ENCODE measurements around the gene PIK3CB.
"Not testable (repeated sequence)": the region's sequence is repeated elsewhere in the genome, so short reads cannot be mapped to it uniquely, and the experiment has no call there.

The PIK3CB gene

GRCh38 chr3:138803006-138803653, 31.6 kb downstream of the PIK3CB start:
- no peak for DNase-seq (ENCODE audit: low spot score)

- DNase-seq (ENCODE audit: low spot score): not testable (repeated sequence)
Observed at GRCh38 chr3:138802223-138802622, 32.5 kb downstream of the PIK3CB start.

DNA sequence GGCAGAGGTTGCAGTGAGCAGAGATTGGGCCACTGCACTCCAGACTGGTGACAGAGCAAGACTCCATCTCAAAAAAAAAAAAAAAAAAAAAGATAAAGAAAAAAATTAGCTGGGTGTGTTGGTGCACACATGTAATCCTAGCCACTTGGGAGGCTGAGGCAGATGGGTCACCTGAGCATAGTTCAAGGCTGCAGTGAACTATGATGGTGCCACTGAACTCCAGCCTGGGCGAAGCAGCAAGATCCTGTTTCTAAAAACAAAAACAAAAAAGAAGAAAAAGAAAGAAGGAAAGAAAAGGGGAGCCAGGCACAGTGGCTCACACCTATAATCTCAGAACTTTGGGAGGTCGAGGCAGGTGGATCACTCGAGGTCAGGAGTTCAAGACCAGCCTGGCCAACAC, 32.9 kb downstream of the PIK3CB start:
- DNase-seq (ENCODE audit: low spot score): no peak

DNA sequence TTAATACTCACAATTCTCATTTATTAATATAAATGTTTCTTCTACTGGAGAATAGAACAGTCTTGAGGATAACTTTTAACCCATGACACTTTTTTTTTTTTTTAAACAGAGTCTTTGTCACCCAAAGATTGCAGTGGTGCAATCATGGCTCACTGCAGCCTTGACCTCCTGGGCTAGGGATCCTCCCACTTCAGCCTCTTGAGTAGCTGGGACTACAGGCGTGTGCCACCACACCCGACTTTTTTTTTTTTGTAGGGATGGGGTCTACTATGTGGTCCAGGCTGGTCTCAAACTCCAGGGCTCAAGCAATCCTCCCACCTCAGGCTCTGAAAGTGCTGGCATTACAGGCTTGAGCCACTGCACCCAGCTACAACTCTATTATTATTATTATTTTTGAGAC, 34.5 kb downstream of the PIK3CB start:
- no peak for DNase-seq (ENCODE audit: low spot score)

- no peak for DNase-seq (ENCODE audit: low spot score)
Observed at GRCh38 chr3:138799822-138800221, 34.9 kb downstream of the PIK3CB start.

DNA sequence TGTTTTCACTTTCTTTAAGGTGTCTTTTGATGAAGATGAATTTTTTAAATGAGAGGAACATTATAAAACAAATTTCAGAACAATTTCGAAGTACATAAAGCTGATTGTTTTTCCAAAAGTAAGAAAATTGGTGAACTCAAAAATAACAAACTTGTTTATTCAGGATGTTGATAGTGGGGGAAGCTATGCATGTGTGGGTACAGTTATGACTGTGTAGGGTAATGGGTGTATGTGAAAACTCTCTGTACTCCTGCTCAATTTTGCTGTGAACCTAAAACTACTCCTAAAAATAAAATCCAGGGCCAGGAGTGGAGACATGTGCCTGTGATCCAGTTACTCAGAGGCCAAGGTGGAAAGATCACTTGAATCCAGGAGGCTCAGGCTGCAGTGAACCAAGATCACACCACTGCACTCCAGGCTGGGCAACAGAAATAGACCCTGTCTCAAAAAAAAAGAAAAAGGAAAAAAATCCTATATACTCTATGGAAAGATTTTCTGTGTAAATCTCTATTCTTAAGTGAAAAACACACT, 37.2 kb downstream of the PIK3CB start:
- DNase-seq (ENCODE audit: low spot score): no peak

GRCh38 chr3:138796761-138797160, 38.0 kb downstream of the PIK3CB start:
- DNase-seq (ENCODE audit: low spot score): no peak

GRCh38 chr3:138786788-138787271, 47.9 kb downstream of the PIK3CB start:
- DNase-seq (ENCODE audit: low spot score): peak; percentile 66

GRCh38 chr3:138785951-138786350, 48.8 kb downstream of the PIK3CB start:
- DNase-seq (ENCODE audit: low spot score): no peak

DNA sequence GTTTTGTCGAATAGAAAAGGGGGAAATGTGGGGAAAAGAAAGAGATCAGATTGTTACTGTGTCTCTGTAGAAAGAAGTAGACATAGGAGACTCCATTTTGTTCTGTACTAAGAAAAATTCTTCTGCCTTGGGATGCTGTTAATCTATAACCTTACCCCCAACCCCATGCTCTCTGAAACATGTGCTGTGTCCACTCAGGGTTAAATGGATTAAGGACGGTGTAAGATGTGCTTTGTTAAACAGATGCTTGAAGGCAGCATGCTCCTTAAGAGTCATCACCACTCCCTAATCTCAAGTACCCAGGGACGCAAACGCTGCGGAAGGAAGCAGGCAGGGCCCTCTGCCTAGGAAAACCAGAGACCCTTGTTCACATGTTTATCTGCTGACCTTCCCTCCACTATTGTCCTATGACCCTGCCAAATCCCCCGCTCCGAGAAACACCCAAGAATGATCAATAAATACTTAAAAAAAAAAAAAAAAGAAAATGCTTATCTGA, 49.3 kb downstream of the PIK3CB start:
- DNase-seq (ENCODE audit: low spot score): not testable (repeated sequence)

- no peak for DNase-seq (ENCODE audit: low spot score)
Observed at GRCh38 chr3:138782755-138783154, 52.0 kb downstream of the PIK3CB start.

DNA sequence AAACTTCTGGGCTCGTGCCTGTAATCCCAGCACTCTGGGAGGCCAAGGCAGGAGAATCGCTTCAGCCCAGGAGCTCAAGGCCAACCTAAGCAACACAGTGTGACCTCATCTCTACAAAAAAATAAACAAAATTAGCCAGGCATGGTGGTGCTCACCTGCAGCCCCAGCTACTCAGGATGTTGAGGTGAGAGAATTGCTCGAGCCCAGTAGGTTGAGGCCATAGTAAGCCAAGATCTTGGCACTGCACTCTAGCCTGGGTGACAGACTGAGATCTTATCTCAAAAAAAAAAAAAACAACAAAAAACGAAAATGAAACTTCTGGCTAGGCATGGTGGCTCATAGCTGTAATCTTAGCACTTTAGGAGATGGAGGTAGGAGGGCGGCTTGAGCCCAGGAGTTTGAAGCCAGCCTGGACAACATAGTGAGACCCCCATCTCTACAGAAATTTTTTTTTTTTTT, 53.7 kb downstream of the PIK3CB start:
- DNase-seq (ENCODE audit: low spot score): no peak

- DNase-seq (ENCODE audit: low spot score): no peak
Observed at GRCh38 chr3:138778643-138779042, 56.1 kb downstream of the PIK3CB start.

DNA sequence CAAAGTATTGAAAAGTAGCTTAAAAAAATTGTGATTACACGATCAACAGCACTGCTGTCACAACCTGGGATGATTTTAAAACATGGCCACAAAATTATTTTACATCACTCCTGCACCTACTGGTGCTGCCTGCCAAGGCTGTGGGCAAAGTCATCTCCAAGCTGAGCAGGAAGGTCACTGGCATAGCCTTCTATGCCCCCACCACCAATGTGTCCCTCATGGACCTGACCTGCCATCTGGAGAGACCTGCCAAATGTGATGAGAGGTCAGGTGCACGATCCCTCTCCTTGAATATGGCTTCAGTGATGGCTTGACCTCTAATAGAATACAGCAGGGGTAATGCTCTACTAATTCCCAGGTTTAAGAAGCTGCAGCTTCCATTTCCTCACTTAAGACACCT, 57.8 kb downstream of the PIK3CB start:
- DNase-seq (ENCODE audit: low spot score): no peak

DNA sequence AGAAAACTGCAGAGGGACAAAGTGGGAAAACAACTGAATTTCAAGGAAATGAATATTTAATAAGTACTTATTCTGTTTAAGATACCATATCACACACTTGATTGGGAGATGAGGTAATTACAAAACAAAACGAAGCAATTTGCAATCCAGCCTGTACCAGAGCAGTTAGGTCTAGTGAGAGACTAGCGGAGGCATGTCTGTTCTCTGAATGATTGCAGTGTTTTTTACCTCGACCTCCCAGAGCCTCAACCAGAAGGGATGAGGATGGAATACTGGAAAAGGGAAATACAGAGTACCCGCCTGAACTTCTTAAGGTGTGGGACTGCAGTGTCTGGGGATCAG, 59.5 kb downstream of the PIK3CB start:
- DNase-seq (ENCODE audit: low spot score): no peak

GRCh38 chr3:138774529-138775253, 60.0 kb downstream of the PIK3CB start:
- peak; percentile 88 for DNase-seq (ENCODE audit: low spot score)

- DNase-seq (ENCODE audit: low spot score): no peak
Observed at GRCh38 chr3:138771585-138771984, 63.1 kb downstream of the PIK3CB start.

DNA sequence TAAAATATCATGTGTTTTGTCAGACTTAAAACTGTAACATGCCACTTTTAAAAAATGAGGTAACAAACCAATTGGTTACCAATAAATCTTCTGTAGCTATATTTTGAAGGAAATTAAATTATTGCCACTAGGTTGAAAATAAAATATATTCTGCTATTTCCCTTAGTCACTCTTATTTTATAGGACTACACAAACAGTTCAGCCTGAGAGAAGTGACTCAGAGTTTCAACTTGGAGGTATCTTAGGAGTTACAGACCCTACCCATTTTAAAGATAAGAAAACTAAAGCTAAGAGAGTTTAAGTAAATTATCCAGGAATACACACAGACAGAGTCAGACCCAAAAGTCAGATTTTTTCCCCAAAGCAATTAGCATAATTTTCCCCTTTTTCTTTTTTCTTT, 65.1 kb downstream of the PIK3CB start:
- DNase-seq (ENCODE audit: low spot score): no peak

- DNase-seq (ENCODE audit: low spot score): no peak
Observed at GRCh38 chr3:138768946-138769345, 65.8 kb downstream of the PIK3CB start.

DNA sequence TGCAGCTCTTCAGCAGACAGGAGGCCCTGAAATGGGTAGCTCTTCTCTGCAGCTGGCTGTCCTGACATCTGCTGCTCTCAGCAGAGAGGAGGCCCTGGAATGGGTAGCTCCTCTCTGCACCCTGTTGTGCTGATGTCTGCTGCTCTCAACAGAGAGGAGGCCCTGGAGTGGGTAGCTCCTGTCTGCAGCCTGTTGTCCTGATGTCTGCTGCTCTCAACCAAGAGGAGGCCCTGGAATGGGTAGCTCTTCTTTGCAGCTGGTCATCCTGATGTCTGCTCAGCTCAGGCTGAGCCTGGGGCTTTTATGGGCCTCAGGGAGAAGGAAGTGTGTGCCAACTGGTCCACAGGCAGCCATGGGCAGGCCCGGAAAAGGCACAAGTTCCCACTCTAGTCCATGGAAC, 66.6 kb downstream of the PIK3CB start:
- DNase-seq (ENCODE audit: low spot score): no peak

DNA sequence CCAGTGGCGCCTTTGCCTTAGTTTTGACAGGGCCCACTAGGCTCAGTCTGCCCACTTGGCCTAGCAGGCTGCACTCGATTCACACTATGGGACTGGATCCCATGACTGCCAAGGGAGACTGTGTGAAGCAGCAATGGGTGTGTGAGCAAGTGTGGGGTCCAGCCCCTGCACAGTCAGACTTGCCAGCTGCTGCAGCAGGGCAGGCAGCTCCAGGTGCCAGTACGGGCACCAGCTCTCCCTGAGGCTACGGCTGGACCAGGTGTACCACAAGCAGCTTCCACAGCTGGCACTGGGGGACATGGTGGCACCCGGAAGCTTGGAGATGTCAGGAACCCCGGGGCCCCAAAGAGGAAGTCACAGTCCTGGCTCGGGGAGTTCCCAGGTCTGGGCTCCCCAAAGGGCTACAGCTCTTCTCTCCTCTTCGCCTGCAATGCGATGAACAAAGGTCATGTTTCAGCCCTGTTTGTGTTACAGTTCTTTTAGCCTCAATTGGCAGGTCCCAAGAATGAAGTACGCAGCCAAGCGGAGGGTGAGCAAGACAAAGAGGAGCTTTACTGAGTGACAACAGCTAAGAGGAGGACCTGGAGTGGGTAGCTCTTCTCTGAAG, 67.1 kb downstream of the PIK3CB start:
- no peak for DNase-seq (ENCODE audit: low spot score)

DNA sequence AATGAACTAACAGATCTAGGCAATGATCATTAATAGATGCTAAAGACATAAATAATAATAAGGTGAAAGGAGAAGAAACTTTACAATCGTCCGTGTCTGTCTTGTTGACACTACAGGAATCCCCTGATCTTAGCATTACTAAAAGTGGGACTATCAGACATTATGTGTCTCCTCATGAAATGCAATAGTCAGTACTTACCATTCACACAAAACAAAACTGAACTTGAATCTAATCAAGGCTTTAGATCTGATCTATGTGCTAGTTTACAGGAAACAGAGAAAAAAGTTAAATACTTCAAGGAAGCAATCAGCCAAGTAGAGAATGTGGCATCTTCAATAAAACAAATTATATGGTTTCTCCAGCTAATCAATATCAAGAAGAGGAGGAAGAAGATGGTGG, 73.7 kb downstream of the PIK3CB start:
- no peak for DNase-seq (ENCODE audit: low spot score)

DNA sequence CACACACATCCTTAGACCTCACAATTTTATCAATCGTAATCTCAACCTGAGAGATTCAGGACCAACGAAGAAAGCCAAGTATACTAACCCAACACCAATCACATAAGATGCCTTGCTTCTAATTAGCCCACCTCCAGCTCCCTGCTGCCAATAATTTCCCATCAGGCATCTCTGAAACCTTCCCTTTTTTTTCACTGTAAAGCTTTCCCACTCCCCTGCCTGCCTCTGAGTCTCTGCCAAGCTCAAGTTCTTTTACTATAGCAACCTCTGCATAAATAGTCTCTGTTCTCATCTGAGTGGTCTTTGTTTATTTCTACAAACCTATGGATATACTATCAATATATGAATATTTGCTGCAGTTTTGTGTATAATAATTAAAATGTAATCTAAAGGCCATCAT, 86.5 kb downstream of the PIK3CB start:
- no peak for DNase-seq (ENCODE audit: low spot score)

Data from GM03348 (cell line).